COR-L47 (cell line): ENCODE data around the gene PIP5K1A.

Source experiments
- DNase-seq: peaks from one replicate; lab custom pipeline; 2025; lab: John Stamatoyannopoulos, UW

PIP5K1A gene

DNA sequence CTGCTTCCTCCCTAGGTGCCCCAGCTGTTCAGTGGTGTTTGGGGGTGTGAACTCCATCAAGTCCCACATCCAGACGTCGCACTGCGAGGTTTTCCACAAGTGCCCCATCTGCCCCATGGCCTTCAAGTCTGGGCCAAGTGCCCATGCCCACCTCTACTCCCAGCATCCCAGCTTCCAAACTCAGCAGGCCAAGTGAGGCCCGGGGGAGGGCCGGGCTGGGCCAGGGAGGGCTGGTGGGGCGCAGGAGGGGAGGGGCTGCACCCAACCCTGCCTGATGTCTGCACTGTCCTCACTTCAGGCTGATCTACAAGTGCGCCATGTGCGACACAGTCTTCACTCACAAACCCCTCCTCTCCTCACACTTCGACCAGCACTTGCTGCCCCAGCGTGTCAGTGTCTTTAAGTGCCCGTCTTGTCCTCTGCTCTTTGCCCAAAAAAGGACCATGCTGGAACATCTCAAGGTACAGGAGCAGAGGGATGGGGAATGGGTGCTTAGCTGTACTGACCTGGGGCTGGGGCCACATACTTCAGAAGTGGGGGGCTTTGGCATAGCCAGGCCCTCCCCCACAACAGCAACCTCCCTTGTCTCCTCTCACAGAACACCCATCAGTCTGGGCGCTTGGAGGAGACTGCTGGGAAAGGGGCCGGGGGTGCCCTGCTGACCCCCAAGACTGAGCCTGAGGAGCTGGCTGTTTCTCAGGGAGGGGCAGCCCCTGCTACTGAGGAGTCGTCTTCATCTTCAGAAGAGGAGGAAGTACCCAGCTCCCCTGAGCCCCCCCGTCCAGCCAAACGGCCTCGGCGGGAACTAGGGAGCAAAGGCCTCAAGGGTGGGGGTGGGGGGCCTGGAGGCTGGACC lies 91.0 kb downstream of the PIP5K1A start:
- DNase-seq = no peak

DNA sequence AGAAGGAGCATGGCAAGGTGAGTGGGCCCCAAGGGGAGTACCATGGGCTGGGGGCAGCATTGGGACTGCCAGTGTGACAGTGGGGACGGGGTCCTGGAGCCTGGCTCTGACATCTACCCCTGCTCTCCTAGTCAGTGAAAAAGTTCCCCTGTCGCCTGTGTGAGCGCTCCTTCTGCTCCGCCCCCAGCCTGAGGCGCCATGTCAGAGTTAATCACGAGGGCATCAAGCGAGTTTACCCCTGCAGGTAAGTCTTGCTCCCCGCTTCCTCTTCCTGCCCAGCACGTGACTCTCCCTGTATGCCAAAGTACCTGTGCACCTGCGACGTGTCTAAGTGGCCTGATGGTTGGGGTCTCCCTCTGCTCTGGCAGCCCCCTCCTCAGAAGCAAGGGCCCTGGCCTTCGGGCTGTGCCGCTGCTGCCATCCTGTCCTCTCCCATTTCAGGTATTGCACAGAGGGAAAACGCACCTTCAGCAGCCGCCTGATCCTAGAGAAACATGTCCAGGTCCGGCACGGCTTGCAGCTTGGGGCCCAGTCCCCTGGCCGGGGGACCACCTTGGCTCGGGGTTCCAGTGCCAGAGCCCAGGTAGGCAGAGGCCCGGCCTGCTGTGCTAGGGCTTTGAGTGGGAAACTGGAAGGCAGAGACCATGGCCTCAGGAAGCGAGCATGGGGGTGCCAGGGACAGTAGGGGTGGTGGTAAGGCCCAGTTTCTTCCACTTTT lies 91.8 kb downstream of the PIP5K1A start:
- DNase-seq = no peak

GRCh38 chr1:151290709-151291303 lies 92.5 kb downstream of the PIP5K1A start:
- DNase-seq = no peak

DNA sequence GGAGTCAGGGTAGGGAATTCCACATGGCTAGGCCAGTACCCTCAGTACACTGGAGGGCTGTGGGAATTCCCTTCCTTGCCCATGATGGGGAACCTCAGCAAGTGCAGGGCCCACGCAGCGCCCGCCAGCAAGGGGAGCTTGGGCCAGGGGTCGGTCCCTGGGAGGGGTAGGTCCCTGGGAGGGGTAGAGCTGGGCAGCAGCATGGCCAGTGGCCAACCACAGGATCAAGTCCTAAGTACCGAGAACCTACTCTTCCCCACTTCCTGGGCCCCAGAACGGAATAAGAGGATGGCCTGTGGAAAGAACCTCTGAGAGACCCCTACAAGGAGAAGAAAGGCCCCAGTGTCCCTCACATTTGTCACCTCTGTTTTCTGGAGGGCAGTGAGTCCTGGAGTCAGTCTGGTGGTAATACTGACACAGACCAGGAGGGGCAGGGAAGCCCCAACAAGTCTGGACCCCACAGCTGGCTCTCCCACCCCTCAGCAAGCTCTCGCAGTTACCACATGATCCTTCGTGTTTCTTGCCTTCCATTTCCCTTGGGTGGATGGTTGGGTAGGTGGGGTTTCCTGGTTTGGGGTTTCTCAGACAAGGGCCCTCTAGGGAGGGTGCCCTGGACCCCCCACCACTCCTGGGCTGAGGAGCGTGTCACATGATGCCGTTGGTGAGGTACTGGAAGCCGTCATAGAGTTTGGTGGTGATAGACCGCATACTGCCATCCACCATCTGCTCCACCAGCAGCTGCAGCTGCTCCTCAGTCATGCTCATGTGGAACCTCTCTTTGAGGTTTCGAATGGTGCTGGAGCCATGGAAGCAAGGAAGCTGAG lies 94.1 kb downstream of the PIP5K1A start:
- DNase-seq = no peak

DNA sequence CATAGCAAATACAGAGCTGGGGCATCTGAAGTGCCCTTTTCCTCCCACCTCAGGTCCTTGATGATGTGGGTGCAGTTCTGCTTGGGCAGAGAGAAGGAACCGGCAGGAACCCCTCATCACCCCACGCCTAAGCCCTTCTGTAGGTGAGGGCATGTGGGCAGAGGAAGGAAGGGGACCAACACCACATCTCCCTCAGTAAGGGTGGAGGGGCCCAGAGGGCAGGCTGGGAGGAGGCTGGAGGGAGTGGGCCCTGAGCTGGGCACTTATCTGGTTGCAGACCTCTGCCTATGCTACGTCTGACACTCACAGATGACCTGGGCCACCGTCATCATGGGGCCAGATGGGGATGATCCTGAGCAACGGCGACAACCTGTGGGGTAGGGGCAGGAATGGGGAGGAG lies 94.7 kb downstream of the PIP5K1A start:
- no peak for DNase-seq

- no peak for DNase-seq
Measured at GRCh38 chr1:151294742-151295462, 96.5 kb downstream of the PIP5K1A start.
